Stimulated activated CD8-positive, alpha-beta memory T cell treated with anti-CD3 and anti-CD28 coated beads, Interleukin-4, amount 100 ng/mL, for 48 hours (primary cell): Measurements from ENCODE around the gene PROZ.

Experiments used
- DNase-seq: peaks from one replicate; pipeline ENCODE4 v3.0.0-alpha.2; 2020

Gene PROZ

DNA sequence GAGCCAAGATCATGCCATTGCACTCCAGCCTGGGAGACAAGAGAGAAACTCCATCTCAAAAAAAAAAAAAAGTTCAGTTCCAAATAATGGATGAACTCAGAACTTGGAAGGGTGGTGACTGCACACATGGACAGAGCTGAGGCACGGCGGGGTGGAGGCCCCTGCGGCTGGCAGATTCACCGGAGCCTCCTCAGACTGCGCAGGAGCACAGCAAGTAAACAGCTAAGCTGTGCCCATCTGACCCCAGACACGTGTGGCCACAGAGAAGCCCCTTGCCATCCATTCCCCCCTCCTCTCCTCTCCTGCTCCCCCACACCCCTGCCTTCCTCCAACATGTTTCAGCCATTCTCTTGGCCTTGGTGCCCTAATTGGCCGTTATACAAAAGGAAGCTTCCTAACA lies 15.6 kb upstream of the PROZ start:
- no peak for DNase-seq

DNA sequence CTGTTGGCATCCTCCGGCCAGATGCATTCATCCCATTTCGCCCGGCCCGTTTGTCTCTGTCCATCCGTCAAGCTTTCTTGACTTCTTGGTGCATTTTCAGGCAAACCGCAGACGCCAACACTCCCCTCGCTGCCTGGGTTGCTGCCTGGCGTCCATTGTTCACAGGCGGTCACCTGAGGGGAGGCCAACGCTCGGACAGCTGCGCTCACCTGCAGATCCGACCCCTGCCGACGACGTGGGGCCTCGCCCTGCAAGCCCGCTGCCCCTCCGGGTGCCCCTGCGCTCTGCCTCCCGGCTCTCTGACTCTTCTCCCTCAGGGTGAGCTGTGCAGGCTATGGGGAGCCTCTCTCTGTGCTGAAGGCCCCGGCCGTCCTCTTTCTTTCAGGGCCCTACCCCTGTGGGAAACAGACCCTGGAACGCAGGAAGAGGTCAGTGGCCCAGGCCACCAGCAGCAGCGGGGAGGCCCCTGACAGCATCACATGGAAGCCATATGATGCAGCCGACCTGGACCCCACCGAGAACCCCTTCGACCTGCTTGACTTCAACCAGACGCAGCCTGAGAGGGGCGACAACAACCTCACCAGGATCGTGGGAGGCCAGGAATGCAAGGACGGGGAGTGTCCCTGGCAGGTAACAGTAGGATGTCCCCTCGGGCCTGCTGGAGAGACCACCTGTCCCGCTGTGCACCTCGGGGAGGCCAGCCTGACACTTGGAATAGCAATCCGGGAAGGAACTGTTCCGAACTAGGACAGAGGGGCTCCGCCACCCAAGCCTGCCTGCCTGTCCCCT lies 14.8 kb upstream of the PROZ start:
- no peak for DNase-seq

DNA sequence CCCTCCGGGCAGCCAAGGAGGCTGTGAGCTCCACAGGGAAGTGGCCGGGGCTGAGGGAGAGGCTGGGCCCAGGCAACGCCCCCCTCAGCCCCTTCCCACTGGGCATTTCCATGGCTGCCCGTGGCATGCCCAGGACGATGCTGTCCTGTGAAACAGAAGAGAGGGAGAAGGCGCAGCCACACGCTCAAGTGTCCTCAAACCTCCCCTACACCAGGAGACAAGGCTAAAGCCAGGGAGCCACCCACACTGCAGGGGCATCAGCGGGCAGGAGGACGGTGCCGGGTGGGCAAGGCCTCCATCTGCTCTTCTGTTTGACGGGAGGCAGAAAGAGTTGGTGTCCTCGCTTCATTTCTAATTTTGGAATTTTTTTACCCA lies 14.2 kb upstream of the PROZ start:
- DNase-seq = peak; percentile 1

DNA sequence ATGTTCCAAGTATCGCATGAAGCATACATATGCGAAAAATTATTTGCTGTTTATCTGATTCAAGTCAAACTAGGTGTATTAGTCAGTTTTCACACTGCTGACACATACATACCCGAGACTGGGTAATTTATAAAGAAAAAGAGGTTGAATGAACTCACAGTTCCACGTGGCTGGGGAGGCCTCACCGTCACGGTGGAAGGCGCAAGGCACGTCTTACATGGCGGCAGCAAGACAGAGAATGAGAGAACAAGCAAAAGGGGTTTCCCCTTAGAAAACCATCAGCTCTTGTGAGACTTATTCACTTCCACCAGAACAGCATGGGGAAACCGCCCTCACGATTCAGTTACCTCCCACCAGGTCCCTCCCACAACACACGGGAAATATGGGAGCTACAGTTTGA lies 13.0 kb upstream of the PROZ start:
- DNase-seq = peak; percentile 71

DNA sequence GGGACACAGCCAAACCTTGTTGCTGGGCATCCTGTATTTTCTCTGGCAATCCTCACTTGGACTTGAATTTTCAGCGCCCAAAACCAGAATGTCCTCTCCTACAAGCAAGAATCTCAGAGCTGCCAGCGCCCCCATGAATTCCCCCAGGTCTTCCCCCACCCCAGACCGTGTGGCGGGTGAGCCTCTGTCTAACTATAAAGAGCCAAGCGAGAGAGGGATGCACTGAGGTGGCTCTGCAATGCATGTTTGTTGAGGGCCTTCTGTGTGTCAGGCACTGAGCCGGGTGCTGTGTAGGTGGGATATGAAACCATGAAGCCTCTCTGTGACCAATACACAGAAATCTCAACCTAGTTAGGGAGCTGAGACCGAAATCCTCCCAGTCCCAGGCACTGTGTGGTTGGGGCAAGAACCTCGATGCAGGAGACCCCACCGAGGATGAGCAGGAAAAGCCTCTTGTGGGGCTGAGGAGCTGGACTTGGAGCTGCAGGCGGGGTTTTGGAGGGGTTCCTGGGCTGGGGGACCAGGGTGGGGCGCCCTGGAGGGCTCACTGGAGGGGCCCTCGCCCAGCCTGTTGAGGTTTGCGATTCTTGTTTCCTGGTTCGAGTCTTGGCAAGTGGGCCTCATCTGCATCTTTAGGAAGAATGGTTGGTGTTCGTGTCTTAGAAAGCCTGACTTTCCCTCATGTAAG lies 12.4 kb upstream of the PROZ start:
- no peak for DNase-seq

DNA sequence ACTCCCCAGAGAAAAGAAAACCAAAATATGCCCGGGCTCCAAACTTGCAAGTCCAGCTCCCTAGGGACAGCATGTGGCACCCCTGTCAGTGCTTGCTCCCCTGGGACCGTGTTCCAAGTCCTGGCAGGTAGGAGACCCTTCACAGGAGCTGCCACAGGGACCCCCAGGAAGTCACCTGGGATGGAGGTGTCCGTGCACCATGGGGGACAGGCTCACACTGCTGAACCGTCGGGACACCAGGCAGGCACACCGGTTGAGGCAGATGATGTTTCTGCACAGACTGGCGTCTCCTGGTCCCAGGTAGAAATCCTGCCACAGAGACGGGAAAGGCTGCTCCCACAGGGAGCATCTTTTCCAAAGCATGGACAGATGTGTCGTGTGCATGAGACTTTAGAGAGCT lies 11.7 kb upstream of the PROZ start:
- DNase-seq = no peak

DNA sequence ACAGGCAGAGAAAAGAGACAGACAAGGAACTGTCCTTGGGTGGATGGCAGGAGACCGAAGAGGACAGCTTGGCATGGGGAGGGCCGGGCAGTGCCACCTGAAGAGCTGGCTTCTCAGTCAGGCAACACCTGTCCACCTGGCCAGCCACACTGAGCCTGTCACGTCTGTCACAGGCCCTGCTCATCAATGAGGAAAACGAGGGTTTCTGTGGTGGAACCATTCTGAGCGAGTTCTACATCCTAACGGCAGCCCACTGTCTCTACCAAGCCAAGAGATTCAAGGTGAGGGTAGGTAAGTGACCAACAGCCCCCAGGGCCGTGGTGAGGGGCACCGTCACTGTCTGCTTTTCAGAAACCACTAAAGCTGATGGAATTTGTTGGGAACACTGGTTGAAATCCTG lies 11.2 kb upstream of the PROZ start:
- DNase-seq = no peak

DNA sequence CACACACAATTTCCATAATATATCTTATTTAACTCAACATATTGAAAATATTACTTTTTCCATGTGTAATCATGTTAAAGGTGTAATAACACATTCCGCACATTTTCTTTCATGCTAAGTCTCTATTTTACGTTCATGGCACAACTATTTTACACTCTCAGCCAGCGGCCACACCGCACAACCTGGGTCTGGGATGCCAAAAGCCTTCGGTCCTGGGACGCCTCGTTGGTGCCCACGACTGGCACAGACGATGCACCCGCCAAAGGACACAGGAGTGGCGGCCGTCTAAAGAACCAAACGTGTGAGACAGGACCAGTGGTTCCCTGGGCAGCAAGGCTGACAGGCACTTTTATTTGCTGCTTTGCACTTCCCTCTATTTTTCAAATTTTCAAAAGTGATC lies 10.0 kb upstream of the PROZ start:
- no peak for DNase-seq

DNA sequence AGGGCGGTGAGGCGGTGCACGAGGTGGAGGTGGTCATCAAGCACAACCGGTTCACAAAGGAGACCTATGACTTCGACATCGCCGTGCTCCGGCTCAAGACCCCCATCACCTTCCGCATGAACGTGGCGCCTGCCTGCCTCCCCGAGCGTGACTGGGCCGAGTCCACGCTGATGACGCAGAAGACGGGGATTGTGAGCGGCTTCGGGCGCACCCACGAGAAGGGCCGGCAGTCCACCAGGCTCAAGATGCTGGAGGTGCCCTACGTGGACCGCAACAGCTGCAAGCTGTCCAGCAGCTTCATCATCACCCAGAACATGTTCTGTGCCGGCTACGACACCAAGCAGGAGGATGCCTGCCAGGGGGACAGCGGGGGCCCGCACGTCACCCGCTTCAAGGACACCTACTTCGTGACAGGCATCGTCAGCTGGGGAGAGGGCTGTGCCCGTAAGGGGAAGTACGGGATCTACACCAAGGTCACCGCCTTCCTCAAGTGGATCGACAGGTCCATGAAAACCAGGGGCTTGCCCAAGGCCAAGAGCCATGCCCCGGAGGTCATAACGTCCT lies 9.4 kb upstream of the PROZ start:
- DNase-seq = peak; percentile 17

DNA sequence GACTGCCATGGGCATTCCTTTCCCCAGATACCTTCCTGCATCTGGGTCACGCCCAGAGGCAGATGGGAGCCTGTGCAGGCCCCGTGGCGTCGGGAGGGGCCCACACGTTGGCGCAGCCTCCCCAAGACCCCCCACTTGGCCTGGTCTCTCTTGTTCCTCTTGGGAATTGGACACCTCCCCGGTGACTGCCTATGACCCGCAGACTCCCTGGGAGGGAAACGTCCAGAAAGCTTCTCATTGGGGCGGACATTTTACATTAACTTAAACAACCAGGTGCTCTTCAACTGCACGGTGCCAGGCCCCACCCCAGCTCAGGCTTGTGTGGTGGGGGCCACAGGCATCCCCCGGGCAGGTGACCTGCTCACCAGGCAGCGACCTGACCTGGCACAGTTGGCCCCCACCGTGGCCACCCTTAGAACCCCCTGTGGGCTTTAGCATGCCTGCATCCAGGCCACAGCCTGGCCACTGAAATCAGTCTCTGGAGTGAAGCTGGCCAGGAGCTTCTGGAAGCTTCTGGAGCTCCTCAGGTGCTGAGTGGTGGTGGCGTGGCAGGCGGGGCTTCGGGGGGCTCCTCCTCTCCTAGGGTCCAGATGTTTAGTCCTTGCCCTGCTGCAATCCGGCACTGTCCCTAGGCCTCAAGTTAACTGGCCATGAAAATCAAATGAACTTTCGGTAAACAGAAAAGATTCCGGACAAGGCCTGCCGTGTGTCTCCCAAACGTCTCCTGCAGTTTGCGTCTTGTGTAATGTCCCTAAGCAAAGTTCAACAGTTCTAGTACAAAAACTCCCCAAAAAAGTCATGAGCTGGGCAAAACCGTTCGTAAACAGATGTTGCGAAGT lies 8.5 kb upstream of the PROZ start:
- DNase-seq = peak; percentile 17

DNA sequence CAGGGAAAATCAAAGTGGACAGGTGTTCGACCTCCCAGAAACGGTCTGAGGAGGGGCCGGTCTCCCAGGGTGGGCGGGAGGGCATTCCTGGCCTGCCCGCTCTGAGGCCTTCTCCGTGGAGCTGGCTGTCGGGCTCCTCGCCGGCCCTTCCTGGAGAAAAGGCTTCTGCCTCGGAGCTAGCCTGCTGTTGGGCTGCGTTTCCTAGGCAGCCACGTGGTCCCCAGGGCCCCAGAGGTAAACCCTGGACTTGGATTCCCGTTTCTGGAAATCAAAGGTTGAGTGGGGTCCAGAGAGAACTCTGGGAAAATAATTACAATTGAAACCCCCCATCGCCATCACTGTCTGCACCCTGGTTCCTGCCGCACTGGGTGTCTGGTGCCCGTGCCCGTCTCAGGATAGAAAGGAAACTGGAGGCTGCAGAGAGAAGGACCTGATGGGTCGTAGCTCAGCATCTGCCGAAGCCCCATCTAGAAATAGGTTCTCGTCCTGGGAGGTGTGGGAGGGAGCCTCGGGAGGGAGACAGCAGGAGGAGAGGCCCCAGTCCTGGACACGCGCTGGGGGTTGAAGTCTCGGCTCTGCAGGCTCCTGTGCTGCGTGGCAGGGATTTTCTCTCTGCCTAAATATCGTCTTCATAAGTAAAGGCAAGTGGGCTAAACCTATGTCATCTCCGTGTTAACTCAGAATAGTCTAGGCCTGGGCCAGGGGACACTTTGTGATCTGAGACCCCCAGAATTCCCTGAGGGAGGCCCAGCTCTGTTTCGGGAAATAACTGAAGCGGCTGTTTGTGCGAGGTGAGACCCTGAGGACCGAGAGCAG lies 7.7 kb upstream of the PROZ start:
- DNase-seq = peak; percentile 13

DNA sequence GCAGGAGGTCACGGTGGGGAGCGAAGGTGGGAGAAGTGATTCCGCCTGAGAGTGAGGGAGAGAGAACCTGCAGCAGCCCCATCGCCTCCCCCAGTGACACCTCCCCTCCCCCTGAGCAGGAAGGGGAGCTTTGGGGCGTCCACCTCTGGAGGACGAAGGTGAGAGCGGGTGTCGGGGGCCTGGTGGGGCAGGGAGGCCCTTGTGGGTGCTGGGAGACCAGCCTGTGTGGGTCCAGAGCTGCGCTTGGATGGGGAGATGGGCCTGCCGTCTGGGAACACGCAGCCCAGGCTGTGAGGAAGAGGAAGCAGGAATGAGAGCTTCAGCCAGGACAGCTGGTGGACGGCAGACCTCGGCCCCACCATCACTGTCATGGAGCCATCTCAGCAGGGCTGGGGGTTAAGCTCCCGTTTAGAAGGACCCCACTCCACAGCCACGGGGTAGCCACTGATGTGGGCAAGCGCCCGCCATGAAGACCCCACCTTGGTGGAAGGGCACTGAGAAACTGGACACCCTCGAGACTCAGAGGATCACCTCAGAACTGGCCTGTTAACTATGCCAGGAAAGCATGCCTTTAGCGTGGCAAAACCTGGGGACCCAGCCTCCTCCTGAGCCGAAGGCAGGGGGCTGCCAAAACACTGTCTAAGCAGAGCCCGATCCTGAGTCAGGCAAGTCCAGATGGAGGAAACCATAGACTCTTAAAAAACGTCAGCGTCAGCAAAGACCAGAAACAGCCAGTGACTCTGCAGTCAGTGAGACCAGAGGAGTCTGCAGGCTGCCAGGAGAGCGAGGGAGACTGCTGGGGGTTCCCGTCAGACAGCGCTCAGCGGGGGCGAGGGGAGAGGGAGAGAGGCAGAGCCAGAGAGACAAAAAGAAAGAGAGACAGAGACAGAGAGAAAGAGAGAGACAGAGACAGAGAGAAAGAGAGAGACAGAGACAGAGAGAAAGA lies 6.4 kb upstream of the PROZ start:
- DNase-seq = peak; percentile 47

DNA sequence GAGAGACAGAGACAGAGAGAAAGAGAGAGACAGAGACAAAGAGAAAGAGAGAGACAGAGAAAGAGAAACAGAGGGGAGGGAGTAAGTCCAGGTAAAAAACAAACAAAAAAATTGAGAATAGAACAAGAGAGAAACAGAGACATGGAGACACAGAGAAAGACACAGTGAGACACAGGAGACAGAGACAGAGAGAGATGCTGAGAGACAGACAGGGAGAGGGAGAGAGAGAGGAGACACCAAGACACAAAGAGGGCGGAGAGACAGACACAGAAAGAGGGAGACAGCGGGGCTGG lies 5.8 kb upstream of the PROZ start:
- DNase-seq = no peak

DNA sequence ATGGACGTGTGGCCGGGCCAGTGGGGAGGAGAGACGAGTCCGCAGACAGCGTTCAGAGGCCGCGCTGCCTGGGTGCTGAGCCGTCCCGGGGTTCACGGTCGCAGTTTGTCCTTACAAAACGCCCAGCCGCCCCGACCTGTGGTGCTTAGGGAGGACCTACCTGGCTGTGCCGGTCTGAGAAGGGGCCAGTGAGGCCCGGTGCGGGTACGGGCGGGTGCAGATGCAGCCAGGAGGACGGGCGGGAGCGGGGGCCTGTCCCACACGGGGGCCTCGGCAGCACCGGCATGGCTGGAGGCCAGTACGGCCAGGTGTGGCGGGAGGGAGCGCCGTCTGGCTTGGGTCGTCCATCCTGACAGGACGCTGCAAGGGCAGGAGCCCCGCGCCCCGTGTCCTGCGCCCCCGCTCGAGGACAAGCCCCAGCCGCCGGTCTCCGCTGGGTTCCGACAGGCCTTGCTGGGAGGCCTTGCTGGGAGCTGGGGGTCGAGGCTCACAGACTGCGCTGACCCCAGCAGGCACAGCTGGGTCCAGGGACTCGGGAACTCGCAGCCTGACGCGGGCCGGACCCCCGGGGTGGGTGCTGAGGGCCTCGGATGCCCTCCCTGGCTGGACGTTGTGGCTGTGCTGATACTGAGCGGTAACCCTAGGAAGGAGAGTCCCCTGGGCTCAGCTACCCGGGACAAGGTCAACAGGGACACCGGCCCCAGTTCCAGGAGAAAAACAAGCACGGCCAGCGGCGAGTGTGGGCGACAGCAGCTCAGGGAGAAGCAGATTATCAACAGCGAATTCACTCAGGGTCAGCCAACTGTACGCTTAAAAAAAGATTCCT lies 5.3 kb upstream of the PROZ start:
- DNase-seq = peak; percentile 40

DNA sequence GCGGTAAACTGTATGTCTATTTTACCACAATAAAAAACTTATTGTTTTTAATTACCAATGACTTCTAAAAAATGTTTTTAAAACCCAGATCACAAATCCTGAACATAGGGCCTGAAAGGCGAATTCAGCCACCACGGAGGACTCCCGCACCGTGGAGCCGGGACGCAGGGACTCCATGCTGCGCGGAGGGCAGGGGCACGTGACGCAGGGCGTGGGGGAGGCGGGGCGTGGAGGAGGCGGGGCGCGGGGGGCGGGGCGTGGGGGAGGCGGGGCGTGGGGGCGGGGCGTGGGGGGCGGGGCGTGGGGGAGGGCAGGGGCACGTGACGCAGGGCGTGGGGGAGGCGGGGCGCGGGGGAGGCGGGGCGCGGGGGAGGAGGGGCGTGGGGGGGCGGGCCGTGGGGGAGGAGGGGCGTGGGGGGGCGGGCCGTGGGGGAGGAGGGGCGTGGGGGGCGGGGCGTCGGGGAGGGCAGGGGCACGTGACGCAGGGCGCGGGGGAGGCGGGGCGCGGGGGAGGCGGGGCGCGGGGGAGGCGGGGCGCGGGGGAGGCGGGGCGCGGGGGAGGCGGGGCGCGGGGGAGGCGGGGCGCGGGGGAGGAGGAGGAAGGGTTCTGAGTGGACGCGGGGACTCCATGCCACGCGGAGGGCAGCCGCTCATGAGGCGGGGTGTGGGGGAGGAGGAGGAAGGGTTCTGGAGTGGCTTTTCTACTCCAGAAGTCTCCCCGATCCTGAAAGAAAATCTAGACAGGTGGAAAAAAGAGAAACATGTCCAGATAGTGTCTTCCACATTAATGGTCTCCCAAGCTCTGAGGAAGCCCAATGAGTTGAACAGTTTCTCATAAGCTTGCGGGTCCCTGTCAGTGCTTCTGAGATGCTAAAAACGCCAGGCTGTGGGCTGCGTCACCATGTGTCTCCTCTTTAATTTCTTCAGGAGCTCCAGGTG lies 4.4 kb upstream of the PROZ start:
- DNase-seq = peak; percentile 70

DNA sequence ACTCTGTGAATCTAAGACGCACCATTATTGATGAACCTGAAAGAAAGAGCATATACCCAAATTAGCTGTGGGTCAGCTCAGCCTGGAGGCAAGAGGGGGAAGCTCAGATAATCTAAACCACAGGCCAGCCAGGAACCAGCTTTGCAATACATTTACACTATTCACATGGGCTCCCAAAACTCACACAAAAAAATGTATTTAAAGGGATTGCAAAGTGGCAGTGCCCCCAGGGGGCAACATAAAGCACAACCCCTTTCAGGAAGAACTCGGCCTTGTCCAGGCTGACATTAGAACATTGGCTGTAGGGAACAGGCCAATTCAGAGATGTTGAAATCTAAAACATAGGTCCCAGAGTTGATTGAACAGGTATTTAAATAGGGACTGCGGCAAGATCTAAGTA lies 3.2 kb upstream of the PROZ start:
- peak; percentile 12 for DNase-seq

DNA sequence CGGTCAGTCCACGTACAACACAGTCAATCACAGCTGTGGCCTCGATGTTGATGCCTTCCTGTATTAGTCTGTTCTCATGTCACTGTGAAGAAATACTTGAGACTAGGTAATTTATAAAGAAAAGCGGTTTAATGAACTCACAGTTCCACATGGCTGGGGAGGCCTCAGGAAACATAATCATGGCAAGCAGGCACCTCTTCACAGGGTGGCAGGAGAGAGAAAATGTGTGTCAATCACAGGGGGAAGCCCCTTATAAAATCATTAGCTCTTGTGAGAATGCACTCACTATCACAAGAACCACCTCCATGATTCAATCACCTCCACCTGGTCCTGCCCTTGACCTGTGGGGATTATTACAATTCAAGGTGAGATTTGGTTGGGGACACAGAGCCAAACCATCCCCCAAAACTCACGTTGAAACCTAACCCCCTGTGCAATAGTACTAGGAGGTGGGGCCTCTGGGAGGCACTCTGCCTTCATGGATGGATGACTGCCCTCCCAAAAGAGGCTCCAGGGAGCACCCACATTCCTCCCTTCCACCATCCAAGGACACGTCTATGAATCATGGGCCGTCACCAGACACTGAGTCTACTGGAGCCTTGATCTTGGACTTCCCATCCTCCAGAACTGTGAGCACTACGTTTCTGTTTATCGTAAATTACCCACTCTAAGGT lies 2.3 kb upstream of the PROZ start:
- DNase-seq = peak; percentile 16

DNA sequence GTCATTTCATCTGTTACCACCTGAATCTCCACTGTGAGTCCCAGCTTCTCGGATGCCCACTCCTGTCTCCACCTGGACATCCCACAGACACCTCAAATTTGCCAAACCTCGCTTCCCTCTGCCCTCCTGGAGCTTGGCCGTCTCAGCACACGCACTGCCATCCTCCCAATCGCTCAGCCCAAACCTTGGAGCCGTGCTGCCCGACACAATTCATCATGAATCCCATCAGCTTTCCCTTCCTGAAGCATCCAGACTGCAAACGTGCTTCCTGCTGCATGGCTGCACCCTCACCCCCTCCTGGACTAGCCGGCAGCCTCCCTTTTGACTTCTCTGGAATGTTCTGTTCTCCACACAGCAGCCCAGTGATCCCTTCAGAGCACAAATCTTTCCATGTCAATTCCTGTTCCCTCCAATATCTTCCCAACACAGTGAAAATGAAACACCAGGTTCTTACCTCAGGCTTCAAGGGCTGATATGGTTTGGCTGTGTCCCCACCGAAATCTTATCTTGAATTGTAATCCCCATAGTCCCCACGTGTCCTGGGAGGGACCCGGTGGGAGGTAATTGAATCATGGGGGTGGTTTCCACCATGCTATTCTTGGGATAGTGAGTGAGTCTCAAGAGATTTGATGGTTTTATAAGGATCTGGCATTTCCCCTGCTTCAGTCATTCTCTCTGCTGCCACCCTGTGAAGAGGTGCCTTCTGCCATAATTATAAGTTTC lies 1.1 kb upstream of the PROZ start:
- peak; percentile 9 for DNase-seq
